HG02571 (cell line): Measurements from ENCODE around the gene ACOT9.
A peak's percentile ranks its signal among the peaks of the same experiment; 100 is the strongest.
"Not testable (repeated sequence)": the region's sequence is repeated elsewhere in the genome, so short reads cannot be mapped to it uniquely, and the experiment has no call there.

Experiments used
- ATAC-seq: cut with Tn5 transposase; IDR thresholded peaks from one replicate; pipeline ENCODE4 v1.9.1; 2021; ENCODE audit warnings: mild to moderate bottlenecking, moderate library complexity; ENCODE audit not compliant: unreplicated experiment

ACOT9 gene

GRCh38 chrX:23699636-23700194 lies 43.4 kb downstream of the ACOT9 start:
- ATAC-seq = no peak

GRCh38 chrX:23694606-23695005 lies 48.5 kb downstream of the ACOT9 start:
- no peak for ATAC-seq

- no peak for ATAC-seq
Measured at GRCh38 chrX:23692166-23692565, 50.9 kb downstream of the ACOT9 start.

GRCh38 chrX:23676486-23676885 lies 66.6 kb downstream of the ACOT9 start:
- not testable (repeated sequence) for ATAC-seq

GRCh38 chrX:23673108-23673507 lies 70.0 kb downstream of the ACOT9 start:
- no peak for ATAC-seq

- no peak for ATAC-seq
Measured at GRCh38 chrX:23670528-23670927, 72.5 kb downstream of the ACOT9 start.

- no peak for ATAC-seq
Measured at GRCh38 chrX:23668335-23668734, 74.7 kb downstream of the ACOT9 start.

- peak; percentile 60 for ATAC-seq
Measured at GRCh38 chrX:23667239-23668177, 75.6 kb downstream of the ACOT9 start, which contains the start of gene PRDX4. PRDX4 (plus strand) TSS chrX:23667493; CDS start chrX:23667571, 78 bp downstream.

GRCh38 chrX:23666282-23666681 lies 76.8 kb downstream of the ACOT9 start:
- no peak for ATAC-seq

- no peak for ATAC-seq
Measured at GRCh38 chrX:23664496-23664895, 78.6 kb downstream of the ACOT9 start.

GRCh38 chrX:23662853-23663252 lies 80.2 kb downstream of the ACOT9 start:
- ATAC-seq = no peak

- no peak for ATAC-seq
Measured at GRCh38 chrX:23662187-23662586, 80.9 kb downstream of the ACOT9 start.

- ATAC-seq = no peak
Measured at GRCh38 chrX:23661671-23662070, 81.4 kb downstream of the ACOT9 start.

- ATAC-seq = no peak
Measured at GRCh38 chrX:23660766-23661132, 82.3 kb downstream of the ACOT9 start.

- ATAC-seq = not testable (repeated sequence)
Measured at GRCh38 chrX:23660083-23660765, 82.9 kb downstream of the ACOT9 start.

- no peak for ATAC-seq
Measured at GRCh38 chrX:23659339-23659738, 83.7 kb downstream of the ACOT9 start.

- no peak for ATAC-seq
Measured at GRCh38 chrX:23656684-23657083, 86.4 kb downstream of the ACOT9 start.

GRCh38 chrX:23656091-23656490 lies 87.0 kb downstream of the ACOT9 start:
- no peak for ATAC-seq
